Left kidney (tissue), 8 donors: ENCODE measurements around the gene ANAPC1. TPM values are rescaled to one million over a fixed set of nuclear protein-coding genes. Genes with fewer than 3 reads are reported as not detected.
A peak's percentile ranks its signal among the peaks of the same experiment; 100 is the strongest.
"Not testable (repeated sequence)": the region's sequence is repeated elsewhere in the genome, so short reads cannot be mapped to it uniquely, and the experiment has no call there.

ENCODE experiments used
- DNase-seq: peaks from one replicate; pipeline ENCODE4 v3.0.0-alpha.2; 2013
- long read RNA-seq, 8 donors: transcript quantifications; one replicate each; lab custom pipeline, GENCODE V29; 2026
- polyA plus RNA-seq: library from polyadenylated mRNA; unstranded; fragments of 120-200 nt; gene quantifications from one replicate; pipeline ENCODE4 v1.2.1, GENCODE V29; 2013; ENCODE audit not compliant: insufficient read length

Gene ANAPC1
- 41.9 TPM for polyA plus RNA-seq
- long read RNA-seq, donor 1: 0 reads
- long read RNA-seq, donor 2, partial matches to known transcripts: 8 of 11 reads
- long read RNA-seq, donor 2, other reads (novel, unspliced or antisense): 0 of 11 reads
- long read RNA-seq, donor 3: 0 reads
- long read RNA-seq, donor 4: 0 reads
- long read RNA-seq, donor 5, full-length matches to known transcripts: 5 of 10 reads
- long read RNA-seq, donor 5, partial matches to known transcripts: 5 of 10 reads
- long read RNA-seq, donor 5, other reads (novel, unspliced or antisense): 0 of 10 reads
- long read RNA-seq, donor 6, partial matches to known transcripts: 0 of 2 reads
- long read RNA-seq, donor 6, other reads (novel, unspliced or antisense): 0 of 2 reads
- long read RNA-seq, donor 7, partial matches to known transcripts: 0 of 3 reads
- long read RNA-seq, donor 7, other reads (novel, unspliced or antisense): 0 of 3 reads
- long read RNA-seq, donor 8, partial matches to known transcripts: 0 of 3 reads
- long read RNA-seq, donor 8, other reads (novel, unspliced or antisense): 0 of 3 reads

- peak; percentile 85 for DNase-seq
These were observed at the start of gene ANAPC1 for GRCh38 chr2:111883661-111884591. ANAPC1 (minus strand) TSS chr2:111884193; CDS start chr2:111880825, 3,368 bp downstream.

- no peak for DNase-seq
These were observed 48.9 kb upstream of the ANAPC1 start for GRCh38 chr2:111932841-111933291.

- DNase-seq: no peak
These were observed 46.9 kb upstream of the ANAPC1 start for GRCh38 chr2:111930875-111931274.

GRCh38 chr2:111930409-111930808 lies 46.4 kb upstream of the ANAPC1 start:
- DNase-seq: no peak

GRCh38 chr2:111927723-111928122 lies 43.7 kb upstream of the ANAPC1 start:
- no peak for DNase-seq

GRCh38 chr2:111924617-111925107 lies 40.7 kb upstream of the ANAPC1 start:
- no peak for DNase-seq

- DNase-seq: no peak
These were observed 39.3 kb upstream of the ANAPC1 start for GRCh38 chr2:111923276-111923804.

GRCh38 chr2:111919794-111920608 lies 36.0 kb upstream of the ANAPC1 start:
- no peak for DNase-seq

- DNase-seq: no peak
These were observed 35.4 kb upstream of the ANAPC1 start for GRCh38 chr2:111919365-111919764.

- DNase-seq: no peak
These were observed 34.4 kb upstream of the ANAPC1 start for GRCh38 chr2:111918383-111918806.

- DNase-seq: no peak
These were observed 33.1 kb upstream of the ANAPC1 start for GRCh38 chr2:111917106-111917505.

GRCh38 chr2:111912547-111912946 lies 28.6 kb upstream of the ANAPC1 start:
- DNase-seq: no peak

GRCh38 chr2:111911295-111911977 lies 27.4 kb upstream of the ANAPC1 start:
- DNase-seq: not testable (repeated sequence)

- DNase-seq: no peak
These were observed 26.8 kb upstream of the ANAPC1 start for GRCh38 chr2:111910609-111911277.

GRCh38 chr2:111909997-111910396 lies 26.0 kb upstream of the ANAPC1 start:
- DNase-seq: not testable (repeated sequence)

GRCh38 chr2:111909079-111909478 lies 25.1 kb upstream of the ANAPC1 start:
- no peak for DNase-seq

GRCh38 chr2:111908578-111908977 lies 24.6 kb upstream of the ANAPC1 start:
- no peak for DNase-seq

- DNase-seq: no peak
These were observed 22.2 kb upstream of the ANAPC1 start for GRCh38 chr2:111905990-111906735.

GRCh38 chr2:111905475-111905869 lies 21.5 kb upstream of the ANAPC1 start:
- DNase-seq: not testable (repeated sequence)
